Ureter (tissue), 1 donor: ENCODE results near the gene PNMA8B. TPM values are rescaled to one million over a fixed set of nuclear protein-coding genes. Genes with fewer than 3 reads are reported as not detected.
A peak's percentile ranks its signal among the peaks of the same experiment; 100 is the strongest.

ENCODE experiments used
- DNase-seq: peaks from one replicate; pipeline ENCODE4 v3.0.0-alpha.2; 2020; ENCODE audit warnings: low spot score
- total RNA-seq: library from RNA; stranded (reverse); gene quantifications from one replicate; pipeline ENCODE4 v1.2.4, GENCODE V29; 2023
- donor health status: DM: yes; HTN: yes; CAD: no.

PNMA8B gene
- total RNA-seq, 1 donor from 2014 or later, result 1.1 TPM

GRCh38 chr19:46487802-46488445, 7.7 kb downstream of the PNMA8B start:
- DNase-seq, result peak; percentile 84

- DNase-seq, result no peak
Measured at GRCh38 chr19:46487178-46487801, 8.4 kb downstream of the PNMA8B start.

GRCh38 chr19:46486358-46486757, 9.3 kb downstream of the PNMA8B start:
- DNase-seq, result no peak

GRCh38 chr19:46484656-46485055, 11.0 kb downstream of the PNMA8B start:
- no peak for DNase-seq

GRCh38 chr19:46482631-46483030, 13.0 kb downstream of the PNMA8B start:
- no peak for DNase-seq

- DNase-seq, result no peak
Measured at GRCh38 chr19:46481947-46482346, 13.7 kb downstream of the PNMA8B start.

GRCh38 chr19:46481223-46481848, 14.3 kb downstream of the PNMA8B start:
- DNase-seq, result no peak

- no peak for DNase-seq
Measured at GRCh38 chr19:46480415-46480814, 15.3 kb downstream of the PNMA8B start.

- DNase-seq, result no peak
Measured at GRCh38 chr19:46478356-46478986, 17.2 kb downstream of the PNMA8B start.

GRCh38 chr19:46475986-46476385, 19.7 kb downstream of the PNMA8B start:
- DNase-seq, result no peak

GRCh38 chr19:46474211-46474610, 21.5 kb downstream of the PNMA8B start:
- no peak for DNase-seq

GRCh38 chr19:46472592-46472991, 23.1 kb downstream of the PNMA8B start:
- no peak for DNase-seq

- no peak for DNase-seq
Measured at GRCh38 chr19:46471811-46472543, 23.7 kb downstream of the PNMA8B start.

- DNase-seq, result peak; percentile 72
Measured at GRCh38 chr19:46471116-46471733, 24.4 kb downstream of the PNMA8B start, which contains the start of gene PNMA8A. Gene PNMA8A, minus strand, starts transcription at chr19:46471563. Its CDS starts 528 bp downstream, at chr19:46471035.

- no peak for DNase-seq
Measured at GRCh38 chr19:46470376-46470775, 25.3 kb downstream of the PNMA8B start.

- no peak for DNase-seq
Measured at GRCh38 chr19:46469541-46470185, 26.0 kb downstream of the PNMA8B start.

GRCh38 chr19:46466536-46467196, 29.0 kb downstream of the PNMA8B start:
- no peak for DNase-seq

- DNase-seq, result no peak
Measured at GRCh38 chr19:46463516-46463915, 32.2 kb downstream of the PNMA8B start.

- no peak for DNase-seq
Measured at GRCh38 chr19:46461537-46461936, 34.1 kb downstream of the PNMA8B start.

- DNase-seq, result no peak
Measured at GRCh38 chr19:46460981-46461380, 34.7 kb downstream of the PNMA8B start.
